Upper lobe of left lung (tissue), 6 donors: ENCODE results near the gene TMEM63A. TPM values are rescaled to one million over a fixed set of nuclear protein-coding genes. Genes with fewer than 3 reads are reported as not detected.
"Not testable (repeated sequence)": the region's sequence is repeated elsewhere in the genome, so short reads cannot be mapped to it uniquely, and the experiment has no call there.

Experiments used
- ATAC-seq, 2 donors: fragments of 200-7000 bp; cut with Tn5 transposase; one replicate each; pipeline ENCODE4 v1.9.1; 2022; ENCODE audit warnings: mild to moderate bottlenecking in 2 of 2, moderate library complexity in 2 of 2; ENCODE audit not compliant: low FRiP score in 2 of 2
- DNase-seq, 2 donors: peaks; one replicate each; pipeline ENCODE4 v3.0.0-alpha.2; 2019 to 2020
- H3K27ac ChIP-seq, 4 donors: fragments of 200-600 bp; sonication (generic); one replicate each; pipeline ENCODE4 v1.5.1; 2016 to 2019
- H3K27me3 ChIP-seq, 4 donors: fragments of 200-600 bp; sonication (generic); one replicate each; pipeline ENCODE4 v1.5.1; 2017 to 2019
- H3K36me3 ChIP-seq, 4 donors: fragments of 200-600 bp; sonication (generic); one replicate each; pipeline ENCODE4 v1.5.1; 2016 to 2019
- H3K4me1 ChIP-seq, 4 donors: fragments of 200-600 bp; sonication (generic); one replicate each; pipeline ENCODE4 v1.5.1; 2018 to 2019
- H3K4me3 ChIP-seq, 4 donors: fragments of 200-600 bp; sonication (generic); one replicate each; pipeline ENCODE4 v1.5.1; 2017 to 2019; ENCODE audit warnings: mild to moderate bottlenecking in 2 of 4, moderate library complexity in 1 of 4
- H3K9me3 ChIP-seq, 4 donors: fragments of 200-600 bp; sonication (generic); one replicate each; pipeline ENCODE4 v1.5.1; 2018 to 2019
- EP300 ChIP-seq, 4 donors: sonication (generic); formaldehyde crosslinking; IDR thresholded peaks; one replicate each; pipeline ENCODE4 v1.5.1; 2017; ENCODE audit warnings: antibody characterized with exemption in 4 of 4, control low read depth in 2 of 4
- POLR2A ChIP-seq, 4 donors: fragments of 450-650 bp; IDR thresholded peaks; one replicate each; pipeline ENCODE4 v1.5.1; 2016 to 2017; ENCODE audit warnings: antibody characterized with exemption in 4 of 4, mild to moderate bottlenecking in 2 of 4
- POLR2AphosphoS5 ChIP-seq, 2 donors: sonication (generic); formaldehyde crosslinking; IDR thresholded peaks; one replicate each; pipeline ENCODE4 v1.5.1; 2017; ENCODE audit warnings: antibody characterized with exemption in 2 of 2
- WGBS, 2 donors: methylation state at CpG; one replicate each; pipeline ENCODE4 v1.1.5; 2017 to 2018; 5-methylcytosine and 5-hydroxymethylcytosine counted together
- total RNA-seq, 6 donors: library from RNA; depleted of rRNA in 4 of 6; stranded (reverse); fragments of >200 nt in 4 of 6; gene quantifications; one replicate each; pipeline versions ENCODE4 v1.1.0 to v1.2.1, GENCODE V29; 2016 to 2021
- TF ChIP-seq, protein P1 (sequence below), 6 experiments: fragments of 450-650 bp in 4 of 6; fragments of 200-600 bp in 2 of 6; sonication (generic) in 2 of 6; IDR thresholded peaks; one replicate each; pipeline ENCODE4 v1.5.1; 2016 to 2019; ENCODE audit warnings: antibody characterized with exemption in 6 of 6
- donor health status: DM: no; HTN: no; CAD: no; lungs with moderate emphysema.
- donor health status: DM: no; HTN: yes; CAD: no; lungs with severe emphysema.

The TMEM63A gene
- total RNA-seq, 6 donors from 2014 or later: 57.9 to 244 (median 105) TPM

DNA sequence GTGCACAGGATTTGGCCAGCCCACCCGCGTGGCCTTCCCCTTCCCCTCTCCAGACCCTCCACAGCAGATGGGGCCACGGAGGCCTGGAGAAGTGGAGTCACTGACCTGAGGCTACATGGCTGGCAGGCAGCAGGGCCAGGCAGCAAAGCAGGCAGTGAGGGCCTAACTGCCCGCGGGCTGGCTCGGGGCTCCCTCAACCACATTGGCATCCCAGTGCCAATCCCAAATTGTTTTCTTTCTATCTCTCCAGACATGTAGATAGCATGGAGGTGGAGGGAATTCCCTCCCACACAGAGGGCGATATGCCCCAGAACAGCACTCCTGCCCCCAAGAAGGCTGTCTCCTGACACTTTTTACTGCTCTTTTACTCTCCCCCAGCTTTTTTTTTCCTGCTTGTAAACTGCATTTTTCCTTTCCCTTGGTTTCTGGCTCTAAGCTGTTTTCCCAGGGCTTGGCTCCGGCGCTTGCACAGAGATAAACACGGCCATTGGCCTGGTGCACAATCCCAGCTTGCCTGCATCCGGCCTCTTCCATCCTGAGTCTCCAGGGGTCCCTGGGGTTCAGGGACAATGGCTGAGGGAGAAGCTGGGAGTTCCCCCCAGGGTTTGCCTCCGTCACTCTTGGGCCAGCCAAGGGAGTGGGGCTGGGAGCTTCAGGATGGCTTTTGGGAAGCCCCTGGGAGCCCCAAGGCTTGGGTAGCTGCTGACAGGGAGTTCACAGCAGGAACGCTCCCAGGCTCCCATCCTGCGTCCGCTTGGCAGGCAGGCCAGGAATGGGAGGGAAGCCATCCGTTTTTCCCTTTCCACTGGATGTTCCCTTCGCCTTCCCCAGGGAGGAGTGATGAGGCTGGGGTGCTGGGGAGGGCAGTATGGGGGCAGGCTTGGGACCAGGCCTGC lies 65.3 kb downstream of the TMEM63A start:
- DNase-seq (no peak), ATAC-seq (peak; percentile 3 to 13)
- H3K27ac ChIP-seq: peak overlapping the region; percentile 89 to 93 (median 90)
- TF ChIP-seq, protein P1, sequence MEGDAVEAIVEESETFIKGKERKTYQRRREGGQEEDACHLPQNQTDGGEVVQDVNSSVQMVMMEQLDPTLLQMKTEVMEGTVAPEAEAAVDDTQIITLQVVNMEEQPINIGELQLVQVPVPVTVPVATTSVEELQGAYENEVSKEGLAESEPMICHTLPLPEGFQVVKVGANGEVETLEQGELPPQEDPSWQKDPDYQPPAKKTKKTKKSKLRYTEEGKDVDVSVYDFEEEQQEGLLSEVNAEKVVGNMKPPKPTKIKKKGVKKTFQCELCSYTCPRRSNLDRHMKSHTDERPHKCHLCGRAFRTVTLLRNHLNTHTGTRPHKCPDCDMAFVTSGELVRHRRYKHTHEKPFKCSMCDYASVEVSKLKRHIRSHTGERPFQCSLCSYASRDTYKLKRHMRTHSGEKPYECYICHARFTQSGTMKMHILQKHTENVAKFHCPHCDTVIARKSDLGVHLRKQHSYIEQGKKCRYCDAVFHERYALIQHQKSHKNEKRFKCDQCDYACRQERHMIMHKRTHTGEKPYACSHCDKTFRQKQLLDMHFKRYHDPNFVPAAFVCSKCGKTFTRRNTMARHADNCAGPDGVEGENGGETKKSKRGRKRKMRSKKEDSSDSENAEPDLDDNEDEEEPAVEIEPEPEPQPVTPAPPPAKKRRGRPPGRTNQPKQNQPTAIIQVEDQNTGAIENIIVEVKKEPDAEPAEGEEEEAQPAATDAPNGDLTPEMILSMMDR (IDR thresholded peaks at IDR 0.05): no peak
- TF ChIP-seq EP300 (IDR thresholded peaks at IDR 0.05): no peak
- no peak for TF ChIP-seq POLR2A (IDR thresholded peaks at IDR 0.05)
- no peak for TF ChIP-seq POLR2AphosphoS5 (IDR thresholded peaks at IDR 0.05)
- H3K27me3 ChIP-seq: no peaks in the 10 kb centered on the region
- no peaks in the 10 kb centered on the region for H3K36me3 ChIP-seq
- no peak overlapping the region for H3K4me3 ChIP-seq
- 50 to 59% methylated on average over 14 to 17 of the region's 17 CpGs for WGBS, 2 donors
- H3K4me1 ChIP-seq: peaks cover 65 to 95% (median 81%) of the 10 kb centered on the region in 4 donors
- no peaks in the 10 kb centered on the region for H3K9me3 ChIP-seq

DNA sequence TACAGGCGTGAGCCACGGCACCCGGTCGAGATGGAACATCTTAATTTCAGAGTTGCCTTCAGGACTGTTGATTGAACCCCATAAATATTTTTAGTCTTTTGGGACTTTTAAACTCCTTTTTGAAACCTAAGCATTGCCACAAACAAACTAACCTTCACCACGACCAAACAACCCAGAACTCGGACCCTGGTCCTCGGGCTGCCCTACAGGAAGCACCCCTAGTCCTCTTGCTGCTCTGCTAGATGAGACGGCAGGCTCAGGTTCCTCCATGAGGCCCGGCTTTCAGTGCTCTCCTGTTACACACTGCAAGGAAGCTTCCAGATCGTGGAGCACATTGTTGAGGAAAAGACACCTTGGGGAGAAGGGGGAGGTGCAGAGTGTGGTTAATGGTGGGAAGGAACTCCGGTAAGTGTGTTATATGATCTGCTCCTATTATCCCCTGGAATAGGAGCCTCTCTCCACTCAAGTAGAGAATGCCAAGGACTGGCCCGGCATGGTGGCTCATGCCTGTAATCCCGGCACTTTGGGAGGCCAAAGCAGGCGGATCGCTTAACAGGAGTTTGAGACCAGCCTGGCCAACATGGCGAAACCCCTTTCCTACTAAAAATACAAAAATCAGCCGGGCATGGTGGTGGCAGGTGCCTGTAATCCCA lies 66.5 kb downstream of the TMEM63A start:
- DNase-seq (no peak), ATAC-seq (no peak)
- Histone ChIP-seq H3K9me3 (no peaks in the 10 kb centered on the region), H3K4me1 (peaks cover 74 to 97% (median 86%) of the 10 kb centered on the region in 4 donors), H3K4me3 (no peak overlapping the region), H3K27ac (peak overlapping the region in 3 of 4 donors; percentile 19 to 90 (median 89)), H3K27me3 (no peaks in the 10 kb centered on the region), H3K36me3 (no peaks in the 10 kb centered on the region)
- 80 to 88% methylated on average over 17 of the region's 17 CpGs for WGBS, 2 donors
- TF ChIP-seq, protein P1 (IDR thresholded peaks at IDR 0.05): no peak
- TF ChIP-seq POLR2A (IDR thresholded peaks at IDR 0.05): no peak
- no peak for TF ChIP-seq POLR2AphosphoS5 (IDR thresholded peaks at IDR 0.05)
- TF ChIP-seq EP300 (IDR thresholded peaks at IDR 0.05): no peak

DNA sequence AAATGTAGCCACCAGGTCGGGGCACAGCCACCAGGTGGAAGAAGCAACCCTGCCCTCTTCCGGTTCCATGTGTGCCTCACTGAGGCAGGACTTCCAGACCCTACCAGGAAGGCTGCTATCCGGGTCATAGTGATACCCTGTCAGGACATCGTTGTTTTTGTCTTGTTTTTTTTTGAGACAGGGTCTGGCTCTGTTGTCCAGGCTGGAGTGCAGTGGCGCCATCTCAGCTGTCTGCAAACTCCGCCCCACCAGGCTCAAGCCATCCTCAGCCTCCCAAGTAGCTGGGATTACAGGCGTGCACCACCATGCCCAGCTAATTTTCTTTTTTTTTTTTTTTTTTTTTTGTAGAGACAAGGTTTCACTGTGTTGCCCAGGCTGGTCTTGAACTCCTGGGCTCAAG lies 67.1 kb downstream of the TMEM63A start:
- not testable (repeated sequence) for H3K36me3 ChIP-seq, H3K9me3 ChIP-seq, H3K27me3 ChIP-seq, H3K4me3 ChIP-seq, DNase-seq, ATAC-seq
- 82 to 95% methylated on average over 5 to 7 of the region's 7 CpGs for WGBS, 2 donors
- Histone ChIP-seq H3K4me1 (peaks cover 75 to 95% (median 83%) of the 10 kb centered on the region in 4 donors), H3K27ac (peak overlapping the region; percentile 57 to 90 (median 86))

DNA sequence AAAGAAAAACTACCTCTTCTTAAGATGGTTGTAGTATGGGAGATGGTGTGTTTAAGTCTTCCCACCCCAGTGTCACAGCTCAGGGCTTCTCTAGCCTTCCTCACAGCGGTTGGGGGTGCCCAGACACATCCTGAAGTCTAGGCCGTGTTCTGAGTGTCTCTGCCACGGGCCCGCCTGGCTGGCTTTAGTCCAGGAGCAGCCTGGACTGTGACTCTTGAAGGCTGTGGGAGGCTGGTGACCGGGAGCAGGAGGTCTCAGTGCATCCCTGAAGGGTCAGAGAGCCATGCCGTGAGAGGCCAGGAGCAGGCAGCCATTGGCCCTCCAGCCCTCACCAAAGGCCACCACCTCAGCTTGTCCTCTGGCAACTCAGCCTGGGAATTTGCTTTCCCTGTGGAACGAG lies 67.8 kb downstream of the TMEM63A start:
- DNase-seq: peak in 1 of 2 donors; percentile 54
- no peaks in the 10 kb centered on the region for H3K27me3 ChIP-seq

DNA sequence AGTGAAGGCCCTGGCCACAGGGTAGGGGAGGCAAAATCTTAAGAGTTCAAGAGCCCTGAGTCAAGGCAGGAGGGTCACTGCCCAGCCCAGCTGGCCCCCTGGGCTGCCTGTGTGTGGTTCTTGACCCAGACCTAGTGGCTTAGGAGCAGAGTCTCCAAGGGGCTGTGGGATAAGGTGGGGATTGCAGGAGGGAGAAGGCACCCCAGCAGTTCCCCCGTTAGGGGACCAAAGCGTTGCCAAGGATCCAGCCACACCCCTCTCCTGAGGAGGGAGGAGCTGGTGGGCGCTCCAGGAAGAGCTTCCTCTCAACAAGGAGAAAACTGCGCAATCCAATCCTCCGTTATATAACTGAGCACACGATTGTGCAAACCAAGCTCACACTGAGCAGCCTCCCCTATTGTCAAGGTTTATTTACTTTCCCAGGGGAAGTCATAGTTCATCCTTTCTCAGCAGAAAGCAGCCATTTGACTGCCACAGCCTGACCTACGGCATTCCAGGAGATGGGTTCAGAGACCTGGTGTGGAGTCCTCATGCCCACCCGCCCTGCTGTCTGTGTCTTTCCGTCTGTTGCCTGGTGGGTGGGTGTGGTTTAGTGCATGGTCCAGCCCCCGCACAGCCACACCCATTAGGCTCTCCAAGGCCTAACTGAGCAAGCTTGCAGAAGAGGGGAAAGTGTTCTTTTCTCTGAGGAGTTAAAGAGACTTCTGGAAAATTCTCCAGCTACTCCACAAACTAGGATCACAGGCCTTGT lies 68.8 kb downstream of the TMEM63A start:
- ATAC-seq: peak; percentile 74 to 79
- TF ChIP-seq POLR2AphosphoS5 (IDR thresholded peaks at IDR 0.05) (peak; percentile 63 to 72), POLR2A (IDR thresholded peaks at IDR 0.05) (peak in 2 of 4 donors; percentile 14 to 38), EP300 (IDR thresholded peaks at IDR 0.05) (peak in 1 of 4 donors; percentile 80)
- TF ChIP-seq, protein P1 (IDR thresholded peaks at IDR 0.05): no peak
- WGBS, 2 donors: 12 to 42% methylated on average over 7 to 10 of the region's 10 CpGs
- Histone ChIP-seq H3K36me3 (no peaks in the 10 kb centered on the region), H3K27me3 (no peaks in the 10 kb centered on the region), H3K27ac (peak overlapping the region; percentile 57 to 89 (median 84)), H3K4me1 (peaks cover 73 to 87% (median 76%) of the 10 kb centered on the region in 4 donors), H3K4me3 (no peak overlapping the region), H3K9me3 (no peaks in the 10 kb centered on the region)
- peak in 1 of 2 donors; percentile 83 for DNase-seq

More for the DNA sequence above, 67.8 kb downstream of the TMEM63A start:
- 46 to 63% methylated on average over 5 to 6 of the region's 7 CpGs for WGBS, 2 donors
- no peaks in the 10 kb centered on the region for H3K9me3 ChIP-seq
- H3K4me3 ChIP-seq: no peak overlapping the region
- no peak for TF ChIP-seq EP300 (IDR thresholded peaks at IDR 0.05)
- H3K36me3 ChIP-seq: no peaks in the 10 kb centered on the region
- ATAC-seq: no peak
- peaks cover 77 to 92% (median 81%) of the 10 kb centered on the region in 4 donors for H3K4me1 ChIP-seq
- peak overlapping the region; percentile 57 to 89 (median 84) for H3K27ac ChIP-seq
